RWPE2 (cell line): ENCODE results near the gene ACY1.

ENCODE experiments used
- ATAC-seq: fragments of 200-7000 bp; cut with Tn5 transposase; 3 replicates; pipeline ENCODE4 v1.9.1; 2021; ENCODE audit warnings: low read depth
- DNase-seq: peaks from one replicate; pipeline ENCODE4 v3.0.0-alpha.2; 2020; ENCODE audit warnings: low spot score
- H3K27ac ChIP-seq: fragments of 450-650 bp; 2 replicates; pipeline ENCODE4 v1.5.1; 2017; ENCODE audit warnings: mild to moderate bottlenecking; ENCODE audit not compliant: poor library complexity, severe bottlenecking
- H3K27me3 ChIP-seq: fragments of 250-450 bp; sonication (Bioruptor Pico); 2 replicates; pipeline ENCODE4 v1.5.1; 2021; ENCODE audit warnings: mild to moderate bottlenecking, moderate library complexity; ENCODE audit not compliant: insufficient read depth, poor library complexity, severe bottlenecking
- H3K36me3 ChIP-seq: fragments of 250-450 bp; sonication (Bioruptor Pico); 2 replicates; pipeline ENCODE4 v1.5.1; 2020; ENCODE audit warnings: low read depth, mild to moderate bottlenecking, moderate library complexity
- H3K4me1 ChIP-seq: fragments of 250-450 bp; sonication (Bioruptor Pico); 2 replicates; pipeline ENCODE4 v1.5.1; 2021; ENCODE audit warnings: mild to moderate bottlenecking, moderate library complexity; ENCODE audit not compliant: insufficient read depth, poor library complexity, severe bottlenecking
- H3K4me3 ChIP-seq: fragments of 250-450 bp; sonication (Bioruptor Pico); 2 replicates; pipeline ENCODE4 v1.5.1; 2021; ENCODE audit warnings: mild to moderate bottlenecking, moderate library complexity; ENCODE audit not compliant: severe bottlenecking
- H3K9me3 ChIP-seq: fragments of 250-450 bp; sonication (Bioruptor Pico); 2 replicates; pipeline ENCODE4 v1.5.1; 2021; ENCODE audit warnings: mild to moderate bottlenecking, moderate library complexity; ENCODE audit not compliant: severe bottlenecking
- CTCF ChIP-seq: fragments of 450-650 bp; IDR thresholded peaks from one replicate; pipeline ENCODE4 v1.5.1; 2017; ENCODE audit warnings: mild to moderate bottlenecking, moderate library complexity; ENCODE audit not compliant: poor library complexity, severe bottlenecking

ACY1 gene

GRCh38 chr3:51941463-51941797, 41.9 kb upstream of the ACY1 start:
- no peaks in the 10 kb centered on the region for H3K27me3 ChIP-seq
- DNase-seq (no peak), ATAC-seq (no peak; the same call in 2 of the 3 replicates)
- H3K36me3 ChIP-seq: peaks cover 21% of the 10 kb centered on the region
- H3K27ac ChIP-seq: peak overlapping the region; percentile 12
- peaks cover 9% of the 10 kb centered on the region for H3K4me1 ChIP-seq
- peak overlapping the region; percentile 58 for H3K4me3 ChIP-seq
- TF ChIP-seq CTCF: no peak
- no peaks in the 10 kb centered on the region for H3K9me3 ChIP-seq

- H3K27me3 ChIP-seq: no peaks in the 10 kb centered on the region
- ATAC-seq: peak; percentile 91
- H3K9me3 ChIP-seq: no peaks in the 10 kb centered on the region
- H3K27ac ChIP-seq: peak within 1 kb of the TSS; percentile 81
- peak; percentile 99 for TF ChIP-seq CTCF
- peak; percentile 100 for DNase-seq
- peaks cover 9% of the 10 kb centered on the region for H3K4me1 ChIP-seq
- peak within 1 kb of the TSS; percentile 58 for H3K4me3 ChIP-seq
- peaks cover 15% of the 10 kb centered on the region for H3K36me3 ChIP-seq
Measured at GRCh38 chr3:51941798-51942602, 41.3 kb upstream of the ACY1 start, which contains the start of the genes PARP3 and RRP9. PARP3 (plus strand) TSS chr3:51942363; CDS start chr3:51943356, 993 bp downstream. RRP9 (minus strand) TSS chr3:51941904; CDS start chr3:51941867, 37 bp downstream.

- Histone ChIP-seq H3K36me3 (peaks cover 8% of the 10 kb centered on the region), H3K4me3 (peak overlapping the region; percentile 28), H3K27ac (peak overlapping the region; percentile 81), H3K4me1 (peaks cover 9% of the 10 kb centered on the region), H3K27me3 (no peaks in the 10 kb centered on the region), H3K9me3 (no peaks in the 10 kb centered on the region)
- DNase-seq (peak; percentile 73), ATAC-seq (peak; percentile 33)
- TF ChIP-seq CTCF: no peak
Measured at GRCh38 chr3:51942603-51943450, 40.5 kb upstream of the ACY1 start.

- peak overlapping the region; percentile 81 for H3K27ac ChIP-seq
- peaks cover 8% of the 10 kb centered on the region; the same call in 1 of the 2 replicates for H3K36me3 ChIP-seq
- H3K27me3 ChIP-seq: no peaks in the 10 kb centered on the region
- DNase-seq: peak; percentile 42
- peaks cover 9% of the 10 kb centered on the region for H3K4me1 ChIP-seq
- no peak for TF ChIP-seq CTCF
- no peak overlapping the region for H3K4me3 ChIP-seq
- H3K9me3 ChIP-seq: no peaks in the 10 kb centered on the region
- ATAC-seq: no peak
Measured at GRCh38 chr3:51943451-51944391, 39.6 kb upstream of the ACY1 start.
